Measurements from ENCODE around the gene LMBR1.

DNA sequence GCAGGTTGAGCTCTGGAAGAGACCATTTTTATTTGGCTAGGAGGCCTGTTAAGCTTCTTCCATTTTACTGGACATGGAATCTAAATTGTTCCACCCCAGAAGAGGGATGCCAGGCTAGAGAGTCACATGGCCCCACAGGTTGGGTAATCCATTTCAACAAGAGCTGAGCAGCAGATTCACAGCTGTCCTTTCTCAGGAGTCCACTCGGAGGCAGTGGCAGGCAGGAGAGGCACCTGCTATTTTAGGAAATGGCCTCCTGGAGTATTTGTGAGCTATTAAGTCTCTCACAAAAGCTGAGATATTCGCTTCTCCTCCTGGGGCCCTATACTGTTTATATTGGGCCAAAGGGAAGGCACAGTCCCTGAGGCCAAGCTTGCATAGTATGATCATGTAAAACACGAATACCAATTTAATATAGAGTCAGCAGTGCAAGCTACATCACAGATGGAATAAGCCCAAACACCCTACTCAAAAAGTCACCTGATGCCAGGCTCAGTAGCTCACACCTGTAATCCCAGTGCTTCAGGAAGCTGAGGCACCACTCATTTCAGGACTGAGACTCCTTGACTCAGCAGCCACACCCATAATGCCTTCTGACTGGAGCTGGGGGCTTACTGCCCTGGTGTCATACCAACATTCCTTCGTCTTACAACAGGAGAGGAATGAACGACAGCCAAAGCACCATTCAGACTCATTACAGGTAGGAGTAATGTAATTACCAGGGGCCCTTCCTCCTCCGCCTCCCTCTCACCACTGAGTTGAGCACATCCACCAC lies 124.1 kb downstream of the LMBR1 start:
- TF ChIP-seq FOXP2 (optimal IDR thresholded peaks at IDR 0.05; ENCODE audit: control extremely low read depth, extremely low read length, insufficient read depth) (no peak), POLR2AphosphoS5 (IDR thresholded peaks at IDR 0.05; ENCODE audit: borderline replicate concordance, low read depth, low read length) (no peak)

All from SK-N-MC (cell line).